HepG2 (cell line): Measurements from ENCODE around the gene CDNF. TPM values are rescaled to one million over a fixed set of nuclear protein-coding genes. Genes with fewer than 3 reads are reported as not detected.

Source experiments
- BATF2 ChIP-seq: sonication (generic); formaldehyde crosslinking; IDR thresholded peaks from 2 replicates; pipeline ENCODE4 v1.8.0; 2022; ENCODE audit warnings: mild to moderate bottlenecking, missing genetic modification reagents, moderate library complexity
- CBX5 ChIP-seq: sonication (generic); formaldehyde crosslinking; IDR thresholded peaks from 2 replicates; pipeline ENCODE4 v1.4.0; 2020; ENCODE audit warnings: missing genetic modification reagents, borderline replicate concordance
- ELF4 ChIP-seq: sonication (generic); formaldehyde crosslinking; IDR thresholded peaks from 2 replicates; pipeline ENCODE4 v1.5.0; 2020; ENCODE audit warnings: missing genetic modification reagents, mild to moderate bottlenecking, moderate library complexity, borderline replicate concordance
- GATAD1 ChIP-seq: IDR thresholded peaks from 2 replicates; pipeline ENCODE4 v1.6.1; 2016; ENCODE audit warnings: missing genetic modification reagents, missing compliant biosample characterization
- KDM2A ChIP-seq: sonication (generic); formaldehyde crosslinking; IDR thresholded peaks from 2 replicates; pipeline ENCODE4 v1.4.0; 2020; ENCODE audit warnings: low read depth, missing genetic modification reagents, borderline replicate concordance
- KDM5A ChIP-seq: fragments of 200-600 bp; sonication (generic); IDR thresholded peaks from 2 replicates; pipeline ENCODE4 v1.7.0; 2018; ENCODE audit warnings: antibody characterized with exemption, mild to moderate bottlenecking, low read length, borderline replicate concordance
- KLF15 ChIP-seq: sonication (generic); formaldehyde crosslinking; IDR thresholded peaks from 2 replicates; pipeline ENCODE4 v1.8.1; 2023; ENCODE audit warnings: borderline replicate concordance, mild to moderate bottlenecking, inconsistent platforms, missing genetic modification reagents, mixed read lengths
- MYPOP ChIP-seq: sonication (generic); formaldehyde crosslinking; IDR thresholded peaks from 2 replicates; pipeline ENCODE4 v1.8.1; 2023; ENCODE audit warnings: mild to moderate bottlenecking, moderate library complexity, missing genetic modification reagents
- SIN3B ChIP-seq: fragments of 150-350 bp; IDR thresholded peaks from 2 replicates; pipeline ENCODE4 v1.6.1; 2014; ENCODE audit warnings: low read length
- TSC22D2 ChIP-seq: sonication (generic); formaldehyde crosslinking; IDR thresholded peaks from 2 replicates; pipeline ENCODE4 v1.5.1; 2020; ENCODE audit warnings: missing genetic modification reagents, mild to moderate bottlenecking, borderline replicate concordance
- U2AF1 ChIP-seq: fragments of 200-400 bp; formaldehyde crosslinking; optimal IDR thresholded peaks from 2 replicates; pipeline ENCODE3; 2017; ENCODE audit warnings: mild to moderate bottlenecking, low read depth, low read length
- UBTF ChIP-seq: sonication (generic); formaldehyde crosslinking; IDR thresholded peaks from 2 replicates; pipeline ENCODE4 v1.4.0; 2020; ENCODE audit warnings: mild to moderate bottlenecking, missing genetic modification reagents
- ZHX1 ChIP-seq: sonication (generic); formaldehyde crosslinking; IDR thresholded peaks from 2 replicates; pipeline ENCODE4 v1.8.1; 2022; ENCODE audit warnings: low read depth, mild to moderate bottlenecking, missing genetic modification reagents
- ZNF234 ChIP-seq: sonication (generic); formaldehyde crosslinking; conservative IDR thresholded peaks from 2 replicates; pipeline ENCODE4 v1.5.1; 2020; ENCODE audit warnings: mild to moderate bottlenecking, missing genetic modification reagents
- ZNF564 ChIP-seq: sonication (generic); formaldehyde crosslinking; IDR thresholded peaks from 2 replicates; pipeline ENCODE4 v1.8.1; 2023; ENCODE audit warnings: mild to moderate bottlenecking, missing genetic modification reagents
- ZNF747 ChIP-seq: sonication (generic); formaldehyde crosslinking; IDR thresholded peaks from 2 replicates; pipeline ENCODE4 v1.8.1; 2023; ENCODE audit warnings: missing genetic modification reagents, mild to moderate bottlenecking, borderline replicate concordance
- ZNF841 ChIP-seq: sonication (generic); formaldehyde crosslinking; IDR thresholded peaks from 2 replicates; pipeline ENCODE4 v1.8.1; 2023; ENCODE audit warnings: missing genetic modification reagents, borderline replicate concordance
- ZNF850 ChIP-seq: sonication (generic); formaldehyde crosslinking; conservative IDR thresholded peaks from 2 replicates; pipeline ENCODE4 v1.9.0; 2021; ENCODE audit warnings: mild to moderate bottlenecking, missing genetic modification reagents
- ZNF879 ChIP-seq: sonication (generic); formaldehyde crosslinking; IDR thresholded peaks from 2 replicates; pipeline ENCODE4 v1.8.1; 2023; ENCODE audit warnings: missing genetic modification reagents
- polyA plus RNA-seq, 8 experiments: library from polyadenylated mRNA; depleted of rRNA in 3 of 8; stranded (reverse) in 7 of 8; unstranded in 1 of 8; fragments of >200 nt; fragmentation: Illumina TruSeq in 4 of 8; extraction: Trizol in 4 of 8; gene quantifications; 2 replicates each; pipeline versions ENCODE4 v1.2.1 to v1.2.3, GENCODE V29; 2011 to 2016; ENCODE audit warnings: low read depth in 4 of 8, missing spikeins in 1 of 8, mixed read lengths in 1 of 8; ENCODE audit not compliant: insufficient read depth in 1 of 8
- total RNA-seq, 5 experiments: library from RNA; depleted of rRNA; stranded (reverse); fragments of >200 nt; fragmentation: Illumina TruSeq; extraction: Trizol; gene quantifications; 2 replicates each; pipeline ENCODE4 v1.2.3, GENCODE V29; 2016; ENCODE audit warnings: low read depth in 1 of 5

CDNF gene
- total and polyA plus RNA-seq, 2 of the 13 experiments (the other 11 are each of a cell fraction or from before 2014, with no cell fraction given): 0.29 to 0.33 TPM

- peak; percentile 81 for TF ChIP-seq UBTF (CRISPR knock-in tag)
- no peak for TF ChIP-seq U2AF1
- TF ChIP-seq SIN3B: peak; percentile 75; the same call in 1 of the 2 replicates
- 0 out of 2 replicates have a peak, but pooled peaks have one; percentile 50 for TF ChIP-seq TSC22D2 (CRISPR knock-in tag)
- peak; percentile 46; the same call in 1 of the 2 replicates for TF ChIP-seq MYPOP (CRISPR knock-in tag)
- TF ChIP-seq ZNF850 (CRISPR knock-in tag): no peak
- no peak; the same call in 1 of the 2 replicates for TF ChIP-seq ZNF234 (CRISPR knock-in tag)
- TF ChIP-seq ZNF841 (CRISPR knock-in tag): 0 out of 2 replicates have a peak, but pooled peaks have one; percentile 50
- peak; percentile 72 for TF ChIP-seq KDM5A
- TF ChIP-seq KLF15 (CRISPR knock-in tag): peak; percentile 28; the same call in 1 of the 2 replicates
- TF ChIP-seq ELF4 (CRISPR knock-in tag): no peak
- TF ChIP-seq ZNF879 (CRISPR knock-in tag): no peak
- TF ChIP-seq CBX5: no peak; the same call in 1 of the 2 replicates
- no peak for TF ChIP-seq BATF2 (CRISPR knock-in tag)
- peak; percentile 26; the same call in 1 of the 2 replicates for TF ChIP-seq ZHX1 (CRISPR knock-in tag)
- TF ChIP-seq ZNF747 (CRISPR knock-in tag): no peak; the same call in none of the 2 replicates
- peak; percentile 78 for TF ChIP-seq GATAD1
- TF ChIP-seq KDM2A: no peak; the same call in none of the 2 replicates
- peak; percentile 59 for TF ChIP-seq ZNF564 (CRISPR knock-in tag)
Observed at GRCh38 chr10:14878266-14879123, 40.7 kb upstream of the CDNF start, which contains the start of gene SUV39H2 (continued).
